ENCODE measurements around the gene ZNF724. TPM values are rescaled to one million over a fixed set of nuclear protein-coding genes. Genes with fewer than 3 reads are reported as not detected.
"Not testable (repeated sequence)": the region's sequence is repeated elsewhere in the genome, so short reads cannot be mapped to it uniquely, and the experiment has no call there.

ZNF724 gene
- total RNA-seq = 0.79 and 1.9 TPM in 2 replicates

- TF ChIP-seq CTCF (IDR thresholded peaks at IDR 0.05; ENCODE audit: insufficient read depth, low read length, severe bottlenecking) = no peak
- Histone ChIP-seq H3K27me3 (ENCODE audit: control insufficient read depth, insufficient read depth, low read length) (no peaks in the 10 kb centered on the region), H3K4me3 (ENCODE audit: low read depth, low read length) (peak within 1 kb of the TSS; percentile 60), H3K36me3 (ENCODE audit: control insufficient read depth, insufficient read depth, low read length) (no peaks in the 10 kb centered on the region)
- FAIRE-seq (no peak), DNase-seq (ENCODE audit: low read depth) (peak; percentile 92)
Observed at GRCh38 chr19:23249911-23250649, at the start of gene ZNF724. Gene ZNF724, minus strand, starts transcription at chr19:23250394. Its CDS starts 152 bp downstream, at chr19:23250242.

GRCh38 chr19:23294141-23294540 lies 43.9 kb upstream of the ZNF724 start:
- H3K4me3 ChIP-seq (ENCODE audit: low read depth, low read length) = no peak overlapping the region
- no peak for TF ChIP-seq CTCF (IDR thresholded peaks at IDR 0.05; ENCODE audit: insufficient read depth, low read length, severe bottlenecking)
- no peaks in the 10 kb centered on the region for H3K36me3 ChIP-seq (ENCODE audit: control insufficient read depth, insufficient read depth, low read length)
- no peak for FAIRE-seq
- H3K27me3 ChIP-seq (ENCODE audit: control insufficient read depth, insufficient read depth, low read length) = no peaks in the 10 kb centered on the region
- DNase-seq (ENCODE audit: low read depth) = no peak

- H3K27me3 ChIP-seq (ENCODE audit: control insufficient read depth, insufficient read depth, low read length); H3K4me3 ChIP-seq (ENCODE audit: low read depth, low read length); FAIRE-seq; H3K36me3 ChIP-seq (ENCODE audit: control insufficient read depth, insufficient read depth, low read length); DNase-seq (ENCODE audit: low read depth): not testable (repeated sequence)
Observed at GRCh38 chr19:23289966-23290365, 39.8 kb upstream of the ZNF724 start.

GRCh38 chr19:23287620-23288019 lies 37.4 kb upstream of the ZNF724 start:
- DNase-seq (ENCODE audit: low read depth) = no peak
- no peak for FAIRE-seq

GRCh38 chr19:23286477-23286876 lies 36.3 kb upstream of the ZNF724 start:
- no peak for DNase-seq (ENCODE audit: low read depth)
- no peak for FAIRE-seq
- H3K36me3 ChIP-seq (ENCODE audit: control insufficient read depth, insufficient read depth, low read length) = no peaks in the 10 kb centered on the region
- H3K4me3 ChIP-seq (ENCODE audit: low read depth, low read length) = no peak overlapping the region
- no peaks in the 10 kb centered on the region for H3K27me3 ChIP-seq (ENCODE audit: control insufficient read depth, insufficient read depth, low read length)
- TF ChIP-seq CTCF (IDR thresholded peaks at IDR 0.05; ENCODE audit: insufficient read depth, low read length, severe bottlenecking) = peak; percentile 12

More at GRCh38 chr19:23287620-23288019, 37.4 kb upstream of the ZNF724 start:
- no peaks in the 10 kb centered on the region for H3K36me3 ChIP-seq (ENCODE audit: control insufficient read depth, insufficient read depth, low read length)
- TF ChIP-seq CTCF (IDR thresholded peaks at IDR 0.05; ENCODE audit: insufficient read depth, low read length, severe bottlenecking) = no peak
- no peaks in the 10 kb centered on the region for H3K27me3 ChIP-seq (ENCODE audit: control insufficient read depth, insufficient read depth, low read length)
- no peak overlapping the region for H3K4me3 ChIP-seq (ENCODE audit: low read depth, low read length)

GRCh38 chr19:23285948-23286347 lies 35.8 kb upstream of the ZNF724 start:
- no peaks in the 10 kb centered on the region for H3K36me3 ChIP-seq (ENCODE audit: control insufficient read depth, insufficient read depth, low read length)
- DNase-seq (ENCODE audit: low read depth) = no peak
- H3K4me3 ChIP-seq (ENCODE audit: low read depth, low read length) = no peak overlapping the region
- TF ChIP-seq CTCF (IDR thresholded peaks at IDR 0.05; ENCODE audit: insufficient read depth, low read length, severe bottlenecking) = no peak
- FAIRE-seq = no peak
- H3K27me3 ChIP-seq (ENCODE audit: control insufficient read depth, insufficient read depth, low read length) = no peaks in the 10 kb centered on the region

- not testable (repeated sequence) for H3K27me3 ChIP-seq (ENCODE audit: control insufficient read depth, insufficient read depth, low read length); H3K36me3 ChIP-seq (ENCODE audit: control insufficient read depth, insufficient read depth, low read length); H3K4me3 ChIP-seq (ENCODE audit: low read depth, low read length); FAIRE-seq
- peak; percentile 42 for DNase-seq (ENCODE audit: low read depth)
Observed at GRCh38 chr19:23285326-23285725, 35.1 kb upstream of the ZNF724 start.

All from bronchial epithelial cell (primary cell).